WERI-Rb-1 (cell line): ENCODE results near the gene FNIP1.
A peak's percentile ranks its signal among the peaks of the same experiment; 100 is the strongest.
"Not testable (repeated sequence)": the region's sequence is repeated elsewhere in the genome, so short reads cannot be mapped to it uniquely, and the experiment has no call there.

ENCODE experiments used
- DNase-seq: peaks from one replicate; pipeline ENCODE4 v3.0.0-alpha.2; 2020
- H3K27ac ChIP-seq: fragments of 250-450 bp; sonication (Bioruptor Pico); 2 replicates; pipeline ENCODE4 v1.5.1; 2020; ENCODE audit warnings: mild to moderate bottlenecking, moderate library complexity
- H3K27me3 ChIP-seq: fragments of 250-450 bp; sonication (Bioruptor Pico); 2 replicates; pipeline ENCODE4 v1.5.1; 2021; ENCODE audit warnings: mild to moderate bottlenecking, low read depth, moderate library complexity; ENCODE audit not compliant: insufficient read depth, severe bottlenecking
- H3K36me3 ChIP-seq: fragments of 250-450 bp; sonication (Bioruptor Pico); 2 replicates; pipeline ENCODE4 v1.5.1; 2020; ENCODE audit warnings: mild to moderate bottlenecking, moderate library complexity
- H3K4me3 ChIP-seq: 2 replicates; pipeline ENCODE4 v1.5.1; 2011; ENCODE audit warnings: low read depth, mild to moderate bottlenecking, control low read depth, low read length
- H3K9me3 ChIP-seq: fragments of 250-450 bp; sonication (Bioruptor Pico); 2 replicates; pipeline ENCODE4 v1.5.1; 2021; ENCODE audit warnings: mild to moderate bottlenecking, moderate library complexity; ENCODE audit not compliant: severe bottlenecking
- CTCF ChIP-seq: IDR thresholded peaks from 2 replicates; pipeline ENCODE4 v1.5.1; 2011; ENCODE audit warnings: low read depth, mild to moderate bottlenecking, control low read depth, inconsistent platforms, low read length

The FNIP1 gene

GRCh38 chr5:131796793-131797693 lies at the start of gene FNIP1:
Gene FNIP1, minus strand, starts transcription at chr5:131797017. Its CDS starts 96 bp downstream, at chr5:131796921.
- Histone ChIP-seq H3K9me3 (no peaks in the 10 kb centered on the region), H3K27me3 (no peaks in the 10 kb centered on the region), H3K27ac (peak within 1 kb of the TSS; percentile 92), H3K4me3 (peak within 1 kb of the TSS; percentile 63), H3K36me3 (peaks cover 4% of the 10 kb centered on the region)
- TF ChIP-seq CTCF, result no peak
- DNase-seq, result peak; percentile 99

GRCh38 chr5:131846536-131846935 lies 49.7 kb upstream of the FNIP1 start:
- H3K4me3 ChIP-seq, result no peak overlapping the region
- H3K27me3 ChIP-seq, result no peaks in the 10 kb centered on the region
- H3K9me3 ChIP-seq, result peaks cover 7% of the 10 kb centered on the region
- TF ChIP-seq CTCF, result no peak
- no peak overlapping the region for H3K27ac ChIP-seq
- no peak for DNase-seq
- no peaks in the 10 kb centered on the region for H3K36me3 ChIP-seq

GRCh38 chr5:131845828-131846227 lies 49.0 kb upstream of the FNIP1 start:
- TF ChIP-seq CTCF, result no peak
- no peak overlapping the region for H3K27ac ChIP-seq
- H3K36me3 ChIP-seq, result no peaks in the 10 kb centered on the region
- no peak for DNase-seq
- H3K27me3 ChIP-seq, result no peaks in the 10 kb centered on the region
- H3K9me3 ChIP-seq, result peaks cover 7% of the 10 kb centered on the region
- no peak overlapping the region for H3K4me3 ChIP-seq

GRCh38 chr5:131842971-131843370 lies 46.2 kb upstream of the FNIP1 start:
- not testable (repeated sequence) for H3K27ac ChIP-seq, H3K27me3 ChIP-seq, H3K36me3 ChIP-seq, H3K4me3 ChIP-seq, H3K9me3 ChIP-seq, DNase-seq

GRCh38 chr5:131832702-131833101 lies 35.9 kb upstream of the FNIP1 start:
- H3K9me3 ChIP-seq, H3K27me3 ChIP-seq, H3K36me3 ChIP-seq, H3K27ac ChIP-seq, H3K4me3 ChIP-seq, DNase-seq: not testable (repeated sequence)

- no peak overlapping the region for H3K4me3 ChIP-seq
- no peak overlapping the region for H3K27ac ChIP-seq
- no peaks in the 10 kb centered on the region for H3K9me3 ChIP-seq
- no peaks in the 10 kb centered on the region for H3K27me3 ChIP-seq
- no peaks in the 10 kb centered on the region for H3K36me3 ChIP-seq
- DNase-seq, result no peak
- TF ChIP-seq CTCF, result no peak
These were observed 28.7 kb upstream of the FNIP1 start for GRCh38 chr5:131825404-131826013.
